ACHN (cell line): Measurements from ENCODE around the gene NDN.

Experiments used
- DNase-seq: peaks from one replicate; pipeline ENCODE4 v3.0.0-alpha.2; 2015
- in situ Hi-C: cut with HindIII; loops from 2 replicates; pipeline ENCODE4 v1.10.0; 2017; ENCODE audit warnings: low sequenced_read_pairs, low pct_ligation_motif_present, low pct_unique_long_range_greater_than_20kb

The NDN gene

DNA sequence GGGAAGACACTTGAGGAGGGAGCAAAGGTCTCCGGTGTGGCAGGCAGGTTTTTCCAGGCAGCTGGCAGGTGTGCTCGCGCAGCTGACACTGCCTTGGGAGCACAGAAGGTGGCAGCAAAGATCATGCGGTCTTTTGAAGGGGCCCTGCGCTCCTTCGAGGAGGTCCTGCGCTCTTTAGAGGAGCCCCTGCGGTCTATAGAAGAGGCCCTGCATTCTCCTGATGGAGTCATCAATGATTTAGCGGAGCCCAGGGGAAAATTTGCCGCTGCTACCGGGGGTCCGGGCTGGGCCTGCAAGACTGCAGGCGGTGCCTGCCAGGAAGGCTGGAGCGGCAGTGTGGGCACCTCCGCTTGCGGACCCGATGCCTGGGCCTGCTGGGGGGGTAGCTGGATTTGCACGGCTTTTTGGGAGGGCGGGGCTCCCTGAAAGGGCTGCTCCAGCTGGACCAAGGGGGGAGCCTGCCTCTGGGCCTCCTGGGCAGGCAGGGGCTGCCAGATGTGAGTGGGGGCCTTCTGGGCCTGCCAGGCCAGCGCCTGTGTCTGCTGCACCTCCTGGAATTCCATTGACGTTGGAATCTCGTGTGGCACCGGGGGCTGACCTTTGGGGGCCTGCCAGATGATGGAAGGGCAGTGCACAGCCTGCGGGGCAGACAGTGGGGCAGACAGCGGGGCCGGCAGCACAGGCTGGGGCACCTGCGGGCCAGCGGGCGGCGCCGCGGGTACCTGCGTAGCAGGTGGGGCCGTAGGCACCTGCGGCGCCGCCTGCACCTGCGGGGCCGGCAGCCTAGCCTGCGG lies 41.5 kb downstream of the NDN start:
- in situ Hi-C loops = loop anchor here (25.0 kb wide), 1 partner anchor 217 kb away; no protein-coding TSS in a partner anchor
- DNase-seq = no peak

DNA sequence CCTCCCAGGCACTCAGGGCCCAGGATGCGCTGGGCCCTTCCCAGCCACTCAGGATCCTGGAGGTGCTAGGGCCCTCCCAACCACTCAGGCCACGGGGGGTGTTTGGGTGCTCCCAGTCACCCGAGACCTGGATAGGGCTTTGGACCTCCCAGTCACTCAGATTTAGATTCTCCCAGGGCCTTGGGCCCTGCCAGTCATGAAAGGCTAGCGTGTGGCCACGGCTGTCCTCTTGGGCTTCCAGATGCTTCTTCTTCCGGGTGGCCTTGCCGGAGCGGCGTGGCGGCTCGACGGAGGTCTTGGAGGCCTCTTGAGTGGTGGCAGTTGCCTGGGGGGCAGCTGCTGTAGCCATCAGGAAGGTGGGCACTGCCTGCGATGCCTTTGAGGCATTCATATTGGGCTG lies 42.3 kb downstream of the NDN start:
- no peak for DNase-seq
- in situ Hi-C loops = loop anchor here (25.0 kb wide), 1 partner anchor 217 kb away; no protein-coding TSS in a partner anchor

DNA sequence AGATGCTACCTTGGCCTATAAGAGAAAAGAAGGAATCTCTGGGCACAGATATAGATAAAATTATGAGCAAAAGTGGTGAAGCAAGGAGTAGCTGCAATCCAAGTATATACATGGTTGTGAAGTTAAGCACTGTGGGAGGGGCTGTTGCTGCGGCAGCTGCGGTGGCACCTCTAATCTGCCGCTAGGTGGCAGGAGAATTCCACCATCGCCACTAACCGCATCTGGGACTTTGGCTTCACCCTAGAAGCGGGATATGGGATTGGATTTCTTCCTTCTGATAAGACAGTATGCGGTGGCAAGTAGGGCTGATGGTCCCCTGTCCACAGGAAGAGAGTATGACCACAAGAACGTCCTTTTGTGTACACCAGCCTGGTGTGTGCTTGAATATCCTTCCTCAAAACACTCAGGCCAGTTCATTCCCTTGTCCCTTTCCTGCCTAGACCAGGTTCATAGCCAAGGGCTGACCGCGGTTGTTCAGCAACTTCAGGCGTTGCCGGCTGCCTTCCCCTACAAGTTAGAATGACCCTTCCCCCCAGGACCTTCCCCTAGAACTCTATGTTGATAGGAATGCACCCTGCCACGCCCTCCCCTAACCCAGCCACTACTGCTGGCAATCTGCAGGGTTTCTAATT lies 44.6 kb downstream of the NDN start:
- peak; percentile 53 for DNase-seq

More for the DNA sequence above, 44.6 kb downstream of the NDN start:
- in situ Hi-C loops = loop anchor here (25.0 kb wide), 1 partner anchor 220 kb away; no protein-coding TSS in a partner anchor
